ENCODE measurements around the gene SS18L1.

SS18L1 gene

DNA sequence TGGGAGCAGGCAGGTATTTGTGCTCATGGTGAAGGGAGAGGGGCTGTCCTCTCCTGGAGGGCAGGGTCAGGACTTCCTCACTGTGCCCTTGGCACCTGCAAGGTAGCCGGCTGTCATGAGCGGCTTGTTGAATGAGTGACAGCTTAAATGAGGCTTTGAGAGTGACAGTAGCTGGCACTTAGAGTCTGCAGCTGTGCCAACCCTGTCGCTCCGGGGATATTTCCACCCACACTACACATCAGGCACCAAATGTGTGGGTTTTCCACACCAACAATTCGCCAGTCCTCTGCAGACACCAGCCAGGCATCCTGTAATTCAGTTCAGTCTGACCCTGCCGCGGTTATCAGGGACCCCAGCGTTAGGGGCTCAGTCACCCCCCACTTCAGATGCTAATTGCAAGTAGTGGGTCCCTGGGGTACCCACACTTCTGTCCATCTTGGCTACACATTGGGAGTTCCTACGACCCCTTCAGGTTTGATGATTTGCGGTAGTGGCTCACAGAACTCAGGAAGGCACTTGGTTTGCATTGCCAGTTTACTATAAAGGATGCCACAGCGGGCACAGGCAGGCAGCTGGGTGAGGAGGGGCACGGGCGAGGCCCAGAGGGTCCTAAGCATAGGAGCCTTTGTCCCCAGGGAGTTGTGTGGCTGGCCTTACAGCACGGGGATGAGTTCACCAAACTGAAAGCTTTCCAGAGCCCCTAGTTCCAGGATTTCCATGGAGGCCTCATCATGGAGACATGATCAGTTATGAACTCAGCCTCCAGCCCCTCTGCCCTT, 48.4 kb downstream of the SS18L1 start:
- peak in 1 of 56 donors; percentile 13 for DNase-seq

DNA sequence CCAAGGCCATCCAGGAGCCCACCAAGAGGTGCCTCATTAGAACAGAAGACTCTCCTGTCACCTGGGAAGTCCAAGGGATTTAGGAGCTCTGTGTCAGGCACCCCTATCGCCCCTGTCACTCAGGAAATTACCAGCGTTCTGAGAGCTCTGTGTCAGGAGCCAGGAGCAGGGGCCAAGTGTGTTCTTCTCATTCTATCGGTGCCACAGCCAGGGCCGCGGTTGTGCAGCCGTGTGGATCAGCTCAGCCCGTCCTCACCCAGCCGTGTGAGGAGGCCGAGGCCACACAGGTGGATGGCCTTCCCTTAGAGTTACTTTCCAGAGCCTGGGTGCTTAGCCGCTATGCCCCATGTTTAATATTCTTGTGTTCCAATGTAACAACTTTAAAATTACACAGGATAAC, 49.1 kb downstream of the SS18L1 start:
- no peak for DNase-seq

DNA sequence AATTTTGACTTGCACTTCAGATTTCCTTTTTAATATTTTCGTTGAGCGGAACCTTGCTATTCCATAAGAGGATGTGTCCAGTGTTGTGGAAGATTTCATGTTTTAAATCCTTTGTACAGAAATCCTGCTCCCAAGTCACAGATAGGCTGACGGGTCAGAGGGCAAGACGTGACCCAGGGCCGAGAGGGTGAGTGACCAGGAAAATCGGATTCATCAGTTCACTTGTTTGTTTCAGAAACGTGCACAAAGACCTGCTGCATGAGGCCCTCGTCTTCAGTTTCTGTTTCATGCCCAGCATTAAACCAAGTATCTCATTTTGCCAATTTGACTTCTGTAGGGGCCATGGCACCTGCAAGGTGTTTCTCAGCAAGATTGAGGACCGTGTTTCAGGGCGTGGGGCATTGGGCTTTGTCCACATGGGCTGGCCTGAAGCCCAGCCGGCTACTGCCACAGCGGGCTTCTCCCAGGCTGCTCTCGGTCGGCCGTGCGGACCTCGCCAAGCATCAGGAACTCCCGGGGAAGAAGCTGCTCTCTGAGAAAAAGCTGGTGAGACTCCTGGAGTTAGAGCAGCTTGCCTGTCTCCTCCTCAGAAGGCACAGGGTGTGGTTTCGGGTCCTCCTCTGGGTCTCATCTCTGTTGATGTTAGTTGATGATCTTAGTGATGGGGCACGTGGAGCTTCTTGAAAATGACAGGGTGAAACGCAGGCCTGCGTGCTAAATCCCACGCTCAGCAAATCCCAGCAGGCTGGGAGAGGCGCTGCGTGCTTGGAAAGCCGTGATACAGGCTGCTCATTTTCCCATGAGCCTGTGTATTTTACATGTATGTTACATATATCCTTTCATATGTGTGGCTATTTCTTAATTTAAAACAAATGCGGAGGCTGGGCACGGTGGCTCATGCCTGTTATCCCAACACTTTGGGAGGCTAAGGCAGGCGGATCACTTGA, 49.8 kb downstream of the SS18L1 start:
- no peak for DNase-seq

DNA sequence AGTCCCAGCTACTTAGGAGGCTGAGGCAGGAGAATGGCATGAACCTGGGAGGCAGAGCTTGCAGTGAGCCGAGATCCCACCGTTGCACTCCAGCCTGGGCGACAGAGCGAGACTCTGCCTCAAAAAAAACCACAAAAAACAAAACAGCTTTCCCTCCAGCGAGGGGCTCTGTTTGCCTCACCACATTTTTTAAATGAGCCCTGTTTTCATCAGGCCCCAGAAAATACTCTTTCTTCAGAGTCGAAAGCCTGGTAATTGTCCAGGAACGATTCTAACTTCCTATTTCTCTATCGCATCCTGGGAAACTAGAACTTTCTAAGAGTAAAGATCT, 51.5 kb downstream of the SS18L1 start:
- DNase-seq, result no peak

DNA sequence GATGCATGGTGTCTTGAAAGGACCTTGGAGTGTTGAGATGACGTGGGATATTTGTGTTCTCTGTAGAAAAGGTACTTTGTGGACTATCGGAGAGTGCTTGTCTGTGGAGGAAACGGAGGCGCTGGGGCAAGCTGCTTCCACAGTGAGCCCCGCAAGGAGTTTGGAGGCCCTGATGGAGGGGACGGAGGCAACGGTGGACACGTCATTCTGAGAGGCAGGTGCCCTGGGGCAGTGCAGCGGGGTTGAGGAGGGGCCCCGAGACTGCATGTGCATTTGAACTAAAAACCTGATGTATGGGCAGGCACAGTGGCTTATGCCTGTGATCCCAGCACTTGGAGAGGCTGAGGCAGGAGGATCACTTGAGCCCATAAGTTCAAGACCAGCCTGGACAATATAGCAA, 52.2 kb downstream of the SS18L1 start:
- no peak for DNase-seq

- DNase-seq, result no peak
Observed at GRCh38 chr20:62196286-62196685, 52.7 kb downstream of the SS18L1 start.

GRCh38 chr20:62197311-62197710, 53.7 kb downstream of the SS18L1 start:
- no peak for DNase-seq

DNA sequence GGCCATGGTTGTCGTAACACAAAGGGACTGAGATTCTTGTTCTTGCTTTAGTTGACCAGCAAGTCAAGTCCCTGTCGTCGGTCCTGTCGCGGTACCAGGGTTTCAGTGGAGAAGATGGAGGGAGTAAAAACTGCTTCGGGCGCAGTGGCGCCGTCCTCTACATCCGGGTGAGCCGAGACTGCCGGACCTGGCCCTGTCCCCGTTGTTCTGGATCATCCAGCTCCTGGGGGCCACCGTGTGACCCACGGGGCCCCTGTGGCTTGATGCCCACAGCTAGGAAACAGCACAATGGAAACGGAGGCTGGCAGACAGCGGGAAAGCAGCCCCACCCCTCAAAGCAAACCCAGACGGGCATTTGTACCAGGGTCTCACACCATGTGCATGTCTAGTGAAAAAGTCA, 54.2 kb downstream of the SS18L1 start:
- DNase-seq, result no peak

DNA sequence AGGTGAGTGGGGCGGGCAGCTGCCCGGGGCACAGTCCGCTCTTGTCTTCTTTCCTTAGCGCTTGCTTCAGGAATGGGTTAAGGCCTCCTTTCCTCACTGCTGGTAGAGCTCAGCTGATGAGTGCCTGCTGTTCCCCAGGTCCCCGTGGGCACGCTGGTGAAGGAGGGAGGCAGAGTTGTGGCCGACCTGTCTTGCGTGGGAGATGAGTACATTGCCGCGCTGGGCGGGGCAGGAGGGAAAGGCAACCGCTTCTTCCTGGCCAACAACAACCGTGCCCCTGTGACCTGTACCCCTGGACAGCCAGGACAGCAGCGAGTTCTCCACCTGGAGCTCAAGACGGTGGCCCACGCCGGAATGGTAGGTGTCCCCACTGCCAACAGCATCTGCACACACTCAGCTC, 54.9 kb downstream of the SS18L1 start:
- DNase-seq, result no peak

- no peak for DNase-seq
Observed at GRCh38 chr20:62198931-62199330, 55.4 kb downstream of the SS18L1 start.

GRCh38 chr20:62200491-62201172, 57.1 kb downstream of the SS18L1 start:
- no peak for DNase-seq

- no peak for DNase-seq
Observed at GRCh38 chr20:62201173-62202082, 57.9 kb downstream of the SS18L1 start.

- no peak for DNase-seq
Observed at GRCh38 chr20:62202083-62202395, 58.5 kb downstream of the SS18L1 start.

GRCh38 chr20:62202676-62203377, 59.3 kb downstream of the SS18L1 start:
- DNase-seq, result no peak

DNA sequence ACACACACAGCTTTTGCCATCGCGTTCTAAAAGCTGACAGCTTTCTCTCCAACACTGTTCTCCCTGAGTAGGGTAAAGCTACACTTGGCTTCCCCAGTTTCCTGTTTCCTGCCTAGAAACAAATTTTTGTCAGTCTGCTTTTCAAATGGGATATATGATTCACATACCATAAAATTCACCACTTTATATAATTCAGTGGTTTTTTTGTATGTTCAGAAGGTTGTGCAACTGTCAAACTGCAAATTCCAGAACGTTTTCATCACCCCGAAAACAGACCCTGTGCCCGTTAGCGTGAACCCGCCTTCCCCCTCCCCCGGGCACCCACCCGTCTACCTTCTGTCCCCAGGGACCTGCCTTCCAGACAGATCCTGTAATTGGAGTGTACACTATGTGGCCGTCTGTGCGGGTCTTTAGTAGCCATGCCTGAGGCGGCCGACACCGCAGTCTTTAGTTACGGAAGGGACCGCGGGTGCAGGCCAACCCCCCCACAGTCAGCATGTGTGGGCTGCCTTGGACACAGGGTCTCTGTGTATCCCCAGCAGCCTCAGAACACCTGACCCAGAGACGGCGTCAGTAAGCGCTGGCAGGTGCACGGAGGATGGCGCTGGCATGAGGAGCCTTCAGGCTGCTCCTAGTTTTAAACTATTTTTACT, 59.9 kb downstream of the SS18L1 start:
- no peak for DNase-seq

GRCh38 chr20:62205618-62206387, 62.2 kb downstream of the SS18L1 start:
- no peak for DNase-seq

DNA sequence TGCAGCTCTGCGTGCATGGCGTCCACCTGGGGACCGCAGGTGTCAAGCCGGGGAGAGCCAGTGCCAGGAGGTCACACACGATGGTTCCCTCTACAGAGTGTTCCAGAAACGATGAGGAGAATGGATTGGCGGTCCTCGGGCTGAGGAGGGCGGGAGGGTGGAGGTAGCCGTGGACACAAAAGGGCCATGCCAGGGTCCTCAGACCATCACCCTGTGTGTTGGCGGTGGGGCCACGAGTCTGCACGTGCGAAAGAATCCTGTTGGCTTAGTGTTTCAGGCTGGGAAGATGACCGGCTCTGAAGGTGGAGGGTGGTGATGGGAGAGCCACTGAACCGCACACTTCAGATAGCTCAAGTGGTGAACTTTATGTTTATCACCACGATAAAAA, 62.8 kb downstream of the SS18L1 start:
- DNase-seq, result no peak

DNA sequence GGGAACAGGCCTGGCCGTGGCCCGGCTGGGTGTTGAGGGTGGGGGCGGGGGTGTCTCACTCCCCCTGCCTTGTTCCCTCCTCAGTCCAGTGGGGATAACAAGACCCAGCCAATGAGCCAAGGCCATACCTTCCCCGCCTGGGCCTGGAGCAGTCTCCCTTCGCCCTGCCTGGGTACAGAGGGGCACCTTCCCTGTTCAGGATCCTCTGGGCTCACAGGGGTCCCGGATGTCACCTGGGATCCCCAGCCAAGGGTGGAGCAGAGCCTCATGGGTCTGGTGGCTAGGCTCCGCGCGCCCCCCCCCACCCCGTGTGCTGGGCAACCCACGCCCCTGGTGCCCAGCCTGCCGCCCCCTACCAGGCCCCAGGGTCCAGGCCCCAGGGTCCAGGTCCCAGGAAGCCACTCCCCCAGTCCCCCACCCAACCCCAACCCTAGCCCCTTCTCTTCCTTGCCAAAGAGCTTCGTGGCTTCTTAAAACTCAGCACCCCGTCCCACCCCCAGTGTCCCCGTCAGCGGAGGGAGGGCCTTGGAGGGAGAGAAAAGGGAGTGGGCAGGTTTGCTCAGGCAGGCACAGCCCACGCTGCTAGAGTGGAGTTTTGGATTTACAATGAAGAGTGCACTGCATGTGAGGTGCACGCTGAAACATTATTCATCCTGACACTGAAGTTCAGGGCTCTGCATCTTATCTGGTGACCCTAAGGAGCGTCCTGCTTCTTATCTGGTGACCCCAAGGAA, 64.7 kb downstream of the SS18L1 start:
- DNase-seq, result no peak

All from amygdala (tissue), 56 donors.